AG04449 (cell line): ENCODE data around the gene FGFBP1.

ENCODE experiments used
- CTCF ChIA-PET: fragments of 350-600 bp; formaldehyde crosslinking; extraction: SDS; loops from one replicate; lab custom pipeline; 2021; ENCODE audit warnings: antibody characterized with exemption; lab: Yijun Ruan, JAX
- POLR2A ChIA-PET: fragments of 400-600, 350-600 bp; formaldehyde crosslinking; extraction: SDS; loops from one replicate; lab custom pipeline; 2020; ENCODE audit warnings: antibody characterized with exemption, inconsistent platforms; lab: Yijun Ruan, JAX
- DNase-seq: peaks from one replicate; pipeline ENCODE4 v3.0.0-alpha.2; 2010; ENCODE audit warnings: low read depth, low spot score
- H3K4me3 ChIP-seq: 2 replicates; pipeline ENCODE4 v1.5.1; 2011; ENCODE audit warnings: low read depth, mild to moderate bottlenecking, control low read depth, low read length
- CTCF ChIP-seq: IDR thresholded peaks from one replicate; pipeline ENCODE4 v1.5.1; 2011; ENCODE audit warnings: mild to moderate bottlenecking, moderate library complexity, low read length, control low read depth, inconsistent platforms; ENCODE audit not compliant: insufficient read depth; ENCODE audit errors: missing control alignments

Gene FGFBP1

GRCh38 chr4:15953625-15954024, 15.1 kb upstream of the FGFBP1 start:
- no peak overlapping the region for H3K4me3 ChIP-seq
- TF ChIP-seq CTCF, result no peak
- CTCF ChIA-PET, result interaction anchor here (0.9 to 12.1 kb wide), 6 partner anchors 9 to 474 kb away, joined by 3 to 574 read pairs (median 10); partner anchors contain the start of gene FGFBP1
- POLR2A ChIA-PET, result no interaction called here
- DNase-seq, result no peak

- CTCF ChIA-PET, result interaction anchor here (1.0 to 12.1 kb wide), 5 partner anchors 69 to 472 kb away, joined by 3 to 574 read pairs (median 5); no protein-coding TSS in a partner anchor
- POLR2A ChIA-PET, result no interaction called here
- no peak overlapping the region for H3K4me3 ChIP-seq
- no peak for DNase-seq
- TF ChIP-seq CTCF, result no peak
These were observed 13.2 kb upstream of the FGFBP1 start for GRCh38 chr4:15951781-15952180.

- DNase-seq, result no peak
- CTCF ChIA-PET, result interaction anchor here (1.0 to 12.1 kb wide), 3 partner anchors 10 to 144 kb away, joined by 3 to 574 read pairs (median 3); partner anchors contain the start of gene FGFBP1
- no peak overlapping the region for H3K4me3 ChIP-seq
- no peak for TF ChIP-seq CTCF
- POLR2A ChIA-PET, result no interaction called here
These were observed 10.3 kb upstream of the FGFBP1 start for GRCh38 chr4:15948826-15949225.

- TF ChIP-seq CTCF, result no peak
- no peak for DNase-seq
- CTCF ChIA-PET, result interaction anchor here (1.5 to 12.1 kb wide), 3 partner anchors 8 to 65 kb away, joined by 3 to 574 read pairs (median 13); no protein-coding TSS in a partner anchor
- POLR2A ChIA-PET, result no interaction called here
- no peak overlapping the region for H3K4me3 ChIP-seq
These were observed 9.1 kb upstream of the FGFBP1 start for GRCh38 chr4:15947684-15948083.

GRCh38 chr4:15945516-15945915, 7.0 kb upstream of the FGFBP1 start:
- no peak overlapping the region for H3K4me3 ChIP-seq
- no peak for TF ChIP-seq CTCF
- POLR2A ChIA-PET, result no interaction called here
- CTCF ChIA-PET, result interaction anchor here (1.3 to 12.1 kb wide), 3 partner anchors 11 to 63 kb away, joined by 3 to 574 read pairs (median 13); no protein-coding TSS in a partner anchor
- DNase-seq, result no peak

GRCh38 chr4:15944895-15945294, 6.4 kb upstream of the FGFBP1 start:
- CTCF ChIA-PET, result interaction anchor here (0.9 to 12.1 kb wide), 5 partner anchors 9 to 64 kb away, joined by 3 to 574 read pairs (median 3); no protein-coding TSS in a partner anchor
- DNase-seq, result no peak
- H3K4me3 ChIP-seq, result no peak overlapping the region
- no peak for TF ChIP-seq CTCF
- POLR2A ChIA-PET, result no interaction called here
